Measurements from ENCODE around the gene HAP1.
"Not testable (repeated sequence)": the region's sequence is repeated elsewhere in the genome, so short reads cannot be mapped to it uniquely, and the experiment has no call there.

Gene HAP1, protein sequence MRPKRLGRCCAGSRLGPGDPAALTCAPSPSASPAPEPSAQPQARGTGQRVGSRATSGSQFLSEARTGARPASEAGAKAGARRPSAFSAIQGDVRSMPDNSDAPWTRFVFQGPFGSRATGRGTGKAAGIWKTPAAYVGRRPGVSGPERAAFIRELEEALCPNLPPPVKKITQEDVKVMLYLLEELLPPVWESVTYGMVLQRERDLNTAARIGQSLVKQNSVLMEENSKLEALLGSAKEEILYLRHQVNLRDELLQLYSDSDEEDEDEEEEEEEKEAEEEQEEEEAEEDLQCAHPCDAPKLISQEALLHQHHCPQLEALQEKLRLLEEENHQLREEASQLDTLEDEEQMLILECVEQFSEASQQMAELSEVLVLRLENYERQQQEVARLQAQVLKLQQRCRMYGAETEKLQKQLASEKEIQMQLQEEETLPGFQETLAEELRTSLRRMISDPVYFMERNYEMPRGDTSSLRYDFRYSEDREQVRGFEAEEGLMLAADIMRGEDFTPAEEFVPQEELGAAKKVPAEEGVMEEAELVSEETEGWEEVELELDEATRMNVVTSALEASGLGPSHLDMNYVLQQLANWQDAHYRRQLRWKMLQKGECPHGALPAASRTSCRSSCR

GRCh38 chr17:41734139-41734948 lies at the start of gene HAP1:
HAP1 (minus strand) TSS chr17:41734643; CDS start chr17:41734634, 9 bp downstream.
- DNase-seq: no peak

- DNase-seq: no peak
Observed at GRCh38 chr17:41782142-41782541, 47.7 kb upstream of the HAP1 start.

DNA sequence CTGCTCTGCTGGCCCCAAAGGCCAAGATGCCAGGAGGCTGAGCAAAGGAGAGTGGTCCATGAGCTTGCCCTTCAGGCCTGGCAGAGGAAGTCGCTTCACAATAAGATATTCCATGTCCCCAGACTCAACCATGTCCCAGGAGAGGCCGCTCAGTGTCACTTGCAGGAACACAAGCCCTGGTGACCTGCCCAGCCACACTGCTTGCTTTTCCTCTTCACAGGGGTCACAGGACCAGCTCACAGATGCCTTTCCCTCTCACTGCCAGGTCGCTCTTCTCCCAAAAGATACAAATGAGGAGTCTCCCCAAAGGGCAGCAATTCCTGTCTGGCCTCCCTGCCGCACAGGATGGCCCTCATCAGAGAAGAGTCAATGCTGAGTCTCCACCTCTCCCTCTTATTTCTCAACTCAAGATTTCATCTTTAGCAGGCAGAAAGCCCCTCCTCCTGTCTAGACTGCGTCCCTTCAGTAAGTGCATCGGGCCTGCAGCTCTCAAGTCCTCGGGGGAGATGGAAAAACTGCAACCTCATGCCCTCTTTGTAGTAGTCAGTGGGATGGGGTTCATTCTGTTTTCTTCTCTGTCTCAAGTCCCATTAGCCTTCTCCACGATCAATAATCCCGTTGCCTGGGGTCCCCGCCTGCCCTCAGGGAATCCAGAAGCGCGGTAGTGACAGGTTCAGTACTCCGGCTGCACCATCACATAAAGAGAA lies 47.1 kb upstream of the HAP1 start:
- no peak for DNase-seq

GRCh38 chr17:41779954-41780353 lies 45.5 kb upstream of the HAP1 start:
- no peak for DNase-seq

DNA sequence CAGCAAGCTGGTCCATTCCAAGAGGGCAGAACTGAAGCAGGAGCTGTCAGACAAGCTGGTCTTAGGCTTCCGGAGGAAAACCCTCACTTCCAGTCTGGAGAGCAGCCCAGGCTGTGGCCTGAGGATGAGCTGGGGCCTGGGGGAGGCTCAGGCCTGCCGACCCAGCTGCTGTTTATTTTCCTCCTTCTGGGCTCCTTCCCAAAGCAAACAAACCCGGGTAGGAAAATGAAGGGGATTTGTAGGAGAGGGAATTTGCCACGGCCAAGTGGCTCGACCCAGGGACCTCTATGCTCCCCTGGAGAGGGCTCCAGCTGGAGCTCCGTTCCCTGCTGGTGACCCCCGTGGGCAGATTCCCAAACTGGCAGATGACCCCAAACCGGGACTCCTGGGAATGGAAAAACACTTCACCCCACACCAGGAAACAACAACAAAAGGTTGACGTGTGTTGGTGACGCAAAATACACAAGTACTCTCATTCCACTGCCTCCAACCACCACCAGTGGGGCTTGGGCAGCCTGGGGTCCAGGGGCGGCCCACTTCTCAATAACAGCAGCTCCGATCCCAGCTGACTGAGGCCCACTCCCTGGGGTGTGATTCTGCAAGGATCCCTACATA lies 43.2 kb upstream of the HAP1 start:
- peak; percentile 87 to 93 for DNase-seq

DNA sequence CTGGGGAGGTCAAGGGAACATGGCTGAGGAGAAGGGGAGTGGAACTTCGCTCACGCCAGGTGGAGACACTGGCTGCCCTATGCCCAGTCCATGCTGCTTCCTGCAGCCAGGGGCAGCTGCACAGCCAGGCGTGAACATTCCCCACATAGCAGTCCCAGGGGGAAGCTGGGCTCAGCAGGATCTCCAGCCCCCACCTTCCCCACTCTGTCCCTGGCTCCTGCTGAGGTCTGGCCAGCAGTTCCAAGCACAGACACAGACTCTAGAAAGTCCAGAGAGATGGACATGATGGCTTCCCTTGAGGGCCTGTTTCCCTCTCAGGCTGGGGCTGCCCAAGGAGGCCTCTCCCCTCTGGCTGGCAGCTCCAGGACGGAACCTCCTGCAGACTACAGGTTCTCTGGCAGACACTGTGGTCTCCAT lies 42.7 kb upstream of the HAP1 start:
- peak in 1 of 2 experiments; percentile 58 for DNase-seq

- DNase-seq: not testable (repeated sequence)
Observed at GRCh38 chr17:41776262-41776900, 41.9 kb upstream of the HAP1 start.

DNA sequence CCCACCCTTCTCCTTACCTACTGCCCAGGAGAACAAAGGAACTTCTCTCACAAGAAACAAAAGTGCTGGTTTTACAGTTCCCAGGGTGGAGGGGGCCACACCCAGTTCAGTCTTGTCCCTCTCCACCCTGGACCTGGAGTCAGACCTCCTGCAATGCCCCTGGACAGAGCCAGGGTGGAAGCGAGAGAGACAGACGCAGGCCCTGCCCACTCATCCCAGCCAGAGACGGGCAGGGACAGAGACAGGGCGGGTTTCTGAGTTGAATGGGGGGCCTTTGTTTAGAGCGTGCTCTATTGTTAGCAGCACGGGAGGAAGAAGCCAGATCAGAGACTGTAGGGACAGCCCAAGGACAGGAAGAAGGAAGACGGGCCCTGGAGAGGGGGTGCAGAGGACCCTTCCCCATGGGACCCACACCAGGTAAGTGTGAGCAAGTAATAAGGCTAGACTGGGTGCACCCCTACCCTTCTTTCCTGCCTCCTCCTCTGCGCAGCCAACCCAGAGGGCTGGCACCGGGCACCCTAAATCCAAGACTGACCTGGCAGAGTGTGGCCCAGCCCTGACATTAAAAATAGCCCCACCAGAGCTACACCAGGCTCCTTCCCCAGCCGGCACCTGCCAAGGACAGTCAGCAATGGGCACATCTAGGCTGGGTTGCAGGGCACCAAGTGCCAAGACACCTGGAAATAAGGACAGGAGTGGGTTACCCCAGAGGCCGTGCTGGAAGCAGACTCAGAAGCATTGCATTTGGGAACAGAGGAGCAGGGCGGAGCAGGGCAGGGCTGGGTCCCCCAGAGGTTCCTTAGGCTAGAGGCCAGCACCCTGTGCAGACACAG lies 41.2 kb upstream of the HAP1 start:
- DNase-seq: no peak

GRCh38 chr17:41773731-41774193 lies 39.3 kb upstream of the HAP1 start:
- DNase-seq: no peak

DNA sequence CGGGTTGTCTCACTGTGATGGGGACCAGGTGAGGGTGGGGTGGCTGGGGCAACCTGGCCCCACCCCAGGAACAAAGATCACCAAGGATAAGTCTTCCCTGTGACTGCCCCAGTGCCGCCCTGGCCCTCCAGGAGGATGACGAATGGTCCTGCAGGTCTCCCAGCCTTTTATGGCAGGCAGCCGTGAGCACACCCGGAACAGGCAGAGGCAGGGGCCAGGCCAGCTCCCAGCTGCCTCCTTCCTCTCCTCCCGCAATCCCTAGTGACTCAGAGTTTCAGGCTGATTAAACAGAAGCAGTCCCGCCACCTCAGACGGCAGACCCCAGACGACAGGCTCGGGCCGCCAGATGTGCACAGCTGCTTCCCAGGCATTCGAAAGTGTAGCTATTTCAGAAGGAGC lies 38.7 kb upstream of the HAP1 start:
- DNase-seq: no peak

DNA sequence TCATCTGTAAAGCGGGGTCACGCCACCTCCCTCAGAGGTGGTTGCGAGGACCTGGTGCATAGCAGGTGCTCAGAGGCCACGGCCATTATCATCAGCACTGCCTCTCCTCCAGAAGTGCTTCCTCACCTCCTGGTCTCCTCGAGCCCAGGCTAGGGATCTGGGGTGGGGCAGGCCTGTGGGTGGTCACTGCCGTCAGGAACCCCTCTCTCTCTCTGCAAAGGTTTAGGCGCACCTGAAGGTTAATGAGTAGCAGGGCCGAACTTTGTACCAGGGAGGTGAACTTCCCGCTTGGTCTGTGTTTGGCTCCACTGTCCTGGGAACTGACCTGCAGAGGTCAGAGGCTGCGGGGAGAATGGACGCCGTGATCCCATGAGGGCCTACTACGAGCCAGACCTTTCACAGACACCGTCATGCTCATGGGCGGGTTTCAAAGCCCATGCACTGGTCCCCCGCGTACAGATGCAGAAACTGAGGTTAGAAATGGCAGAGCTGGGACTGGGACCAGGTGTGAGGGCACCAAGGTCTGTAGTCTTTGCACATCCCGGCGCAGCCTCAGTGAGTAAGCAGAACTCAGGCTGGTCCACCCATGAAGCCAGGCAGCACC lies 38.2 kb upstream of the HAP1 start:
- DNase-seq: no peak

DNA sequence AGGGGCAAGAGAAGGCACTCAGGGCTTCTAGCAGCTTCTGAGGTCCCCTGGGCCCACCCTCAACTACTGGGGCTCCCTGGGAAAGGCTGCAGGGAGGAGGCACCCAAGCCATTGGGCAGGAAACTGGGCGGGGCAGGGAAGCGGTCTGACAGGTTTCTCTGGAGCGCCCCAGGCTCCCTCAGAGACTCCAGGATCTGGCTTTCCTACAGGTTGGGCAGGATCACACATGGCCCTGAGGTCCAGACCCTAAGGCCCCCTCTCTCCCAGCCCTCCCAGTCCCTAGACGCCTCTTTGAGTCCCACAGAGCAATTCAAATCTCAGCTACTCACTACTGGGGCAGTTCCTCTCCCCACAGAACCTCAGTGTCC lies 37.8 kb upstream of the HAP1 start:
- DNase-seq: no peak

- no peak for DNase-seq
Observed at GRCh38 chr17:41771389-41772206, 37.2 kb upstream of the HAP1 start.

DNA sequence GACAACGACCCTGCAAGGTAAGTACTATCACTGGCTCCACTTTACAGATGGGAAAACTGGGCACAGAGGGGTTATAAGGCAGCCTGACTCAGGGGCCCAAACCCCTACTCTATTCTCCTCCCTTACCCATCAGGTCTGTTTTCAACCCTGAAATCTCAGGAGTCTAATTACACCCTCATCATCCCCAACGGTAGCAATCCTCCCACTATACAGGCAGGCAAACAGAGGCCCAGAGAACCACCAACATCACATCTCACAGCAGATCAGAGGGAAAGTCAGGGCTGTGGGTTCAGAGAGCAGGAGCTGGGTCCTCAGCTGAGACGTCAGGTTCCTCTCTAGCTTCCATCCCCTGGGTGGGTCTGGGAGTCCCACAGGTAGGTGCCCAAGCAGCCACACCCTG lies 35.5 kb upstream of the HAP1 start:
- no peak for DNase-seq

- no peak for DNase-seq
Observed at GRCh38 chr17:41769346-41769862, 35.0 kb upstream of the HAP1 start.

- no peak for DNase-seq
Observed at GRCh38 chr17:41768682-41769288, 34.3 kb upstream of the HAP1 start.

DNA sequence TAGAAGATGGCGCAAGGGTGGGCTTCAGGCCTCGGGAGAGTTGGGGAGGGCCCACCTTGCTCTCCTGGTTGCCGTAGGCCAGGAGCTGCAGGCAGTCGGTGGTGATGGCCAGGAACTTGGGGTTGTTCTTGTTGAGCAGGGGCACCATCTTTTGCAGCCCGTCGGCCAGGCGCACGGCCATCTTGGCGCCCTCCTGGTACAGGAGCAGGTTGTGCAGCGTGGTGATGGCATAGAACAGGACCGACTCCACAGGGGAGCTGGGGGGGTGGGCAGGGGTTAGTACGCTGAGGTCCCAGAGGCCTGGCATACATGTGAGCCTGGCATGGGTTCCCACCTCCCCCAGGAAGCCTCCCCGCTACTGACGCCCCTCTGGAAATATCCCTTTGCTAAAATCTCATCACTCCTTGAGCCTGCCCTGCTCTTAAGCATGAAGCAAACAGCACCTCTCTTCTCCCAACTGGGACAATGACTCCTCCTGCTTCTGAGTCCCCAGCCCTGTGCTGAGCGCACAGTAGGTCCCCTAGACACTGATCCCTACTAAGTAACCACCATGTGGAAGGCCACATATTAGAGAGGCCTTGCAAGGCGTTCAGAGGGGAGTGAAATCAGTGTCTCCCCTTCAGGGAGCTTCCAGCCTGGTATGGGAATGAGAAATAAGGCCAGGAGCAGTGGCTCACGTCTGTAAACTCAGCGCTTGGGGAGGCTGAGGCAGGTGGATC lies 33.0 kb upstream of the HAP1 start:
- DNase-seq: no peak

DNA sequence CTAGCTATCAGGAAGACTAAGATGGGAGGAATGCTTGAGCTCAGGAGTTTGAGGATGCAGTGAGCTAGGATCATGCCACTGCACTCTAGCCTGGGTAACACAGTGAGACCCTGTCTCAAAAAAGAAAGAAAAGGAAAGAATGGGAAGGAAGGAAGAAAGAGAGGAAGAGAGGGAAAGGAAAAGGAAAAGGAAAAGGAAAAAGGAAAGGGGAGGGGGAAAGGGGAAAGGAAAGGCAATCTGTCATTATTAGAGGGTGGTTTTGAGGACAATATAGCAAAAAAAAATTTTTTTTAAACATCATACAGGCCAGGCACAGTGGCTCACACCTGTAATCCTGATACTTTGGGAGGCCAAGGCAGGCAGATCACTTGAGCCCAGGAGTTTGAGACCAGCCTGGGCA lies 31.7 kb upstream of the HAP1 start:
- no peak for DNase-seq
